Endothelial cell (in vitro differentiated cells): ENCODE measurements around the gene ARRDC5. TPM values are rescaled to one million over a fixed set of nuclear protein-coding genes. Genes with fewer than 3 reads are reported as not detected.

Experiments used
- DNase-seq: peaks from one replicate; pipeline ENCODE4 v3.0.0; 2021; ENCODE audit warnings: low spot score
- H3K27ac Mint-ChIP-seq: one replicate; pipeline ENCODE4 v1.8.0; 2021; ENCODE audit warnings: mixed read lengths, inconsistent platforms; ENCODE audit not compliant: unreplicated experiment
- H3K27me3 Mint-ChIP-seq: one replicate; pipeline ENCODE4 v1.8.0; 2021; ENCODE audit warnings: mild to moderate bottlenecking, moderate library complexity, mixed read lengths, inconsistent platforms; ENCODE audit not compliant: unreplicated experiment
- H3K36me3 Mint-ChIP-seq: one replicate; pipeline ENCODE4 v1.8.0; 2021; ENCODE audit warnings: mild to moderate bottlenecking, low read depth, mixed read lengths, inconsistent platforms; ENCODE audit not compliant: unreplicated experiment
- H3K4me1 Mint-ChIP-seq: one replicate; pipeline ENCODE4 v1.8.0; 2021; ENCODE audit warnings: mild to moderate bottlenecking, mixed read lengths, inconsistent platforms; ENCODE audit not compliant: unreplicated experiment
- H3K4me3 Mint-ChIP-seq: one replicate; pipeline ENCODE4 v1.8.0; 2021; ENCODE audit warnings: mild to moderate bottlenecking, mixed read lengths, inconsistent platforms; ENCODE audit not compliant: unreplicated experiment
- H3K9me3 Mint-ChIP-seq: one replicate; pipeline ENCODE4 v1.8.0; 2021; ENCODE audit warnings: mixed read lengths, inconsistent platforms; ENCODE audit not compliant: unreplicated experiment
- CTCF ChIP-seq: fragments of 200-600 bp; sonication (generic); IDR thresholded peaks from one replicate; pipeline ENCODE4 v1.5.0; 2021; ENCODE audit warnings: antibody characterized with exemption; ENCODE audit not compliant: unreplicated experiment
- total RNA-seq: library from RNA; stranded (reverse); fragmentation: NEBNext Ultra II Directional; extraction: Animal tissue kit (Norgen Biotek cat#: 25700); gene quantifications from one replicate; pipeline ENCODE4 v1.2.1, GENCODE V29; 2021; ENCODE audit not compliant: unreplicated experiment

The ARRDC5 gene
- total RNA-seq, 1 donor from 2014 or later = not detected

GRCh38 chr19:4929186-4929585 lies 26.5 kb upstream of the ARRDC5 start:
- Mint-ChIP-seq H3K27me3 (peaks cover 7% of the 10 kb centered on the region), H3K36me3 (no peaks in the 10 kb centered on the region), H3K27ac (no peak overlapping the region), H3K9me3 (no peaks in the 10 kb centered on the region), H3K4me1 (no peaks in the 10 kb centered on the region), H3K4me3 (no peak overlapping the region)
- DNase-seq = no peak
- TF ChIP-seq CTCF = no peak

GRCh38 chr19:4923276-4923747 lies 20.6 kb upstream of the ARRDC5 start:
- H3K4me3 Mint-ChIP-seq = no peak overlapping the region
- H3K4me1 Mint-ChIP-seq = no peaks in the 10 kb centered on the region
- H3K27ac Mint-ChIP-seq = no peak overlapping the region
- H3K27me3 Mint-ChIP-seq = peaks cover 7% of the 10 kb centered on the region
- H3K9me3 Mint-ChIP-seq = no peaks in the 10 kb centered on the region
- DNase-seq = no peak
- H3K36me3 Mint-ChIP-seq = no peaks in the 10 kb centered on the region
- TF ChIP-seq CTCF = no peak

- peaks cover 7% of the 10 kb centered on the region for H3K27me3 Mint-ChIP-seq
- no peak overlapping the region for H3K4me3 Mint-ChIP-seq
- H3K36me3 Mint-ChIP-seq = no peaks in the 10 kb centered on the region
- no peaks in the 10 kb centered on the region for H3K4me1 Mint-ChIP-seq
- DNase-seq = no peak
- no peak overlapping the region for H3K27ac Mint-ChIP-seq
- no peak for TF ChIP-seq CTCF
- H3K9me3 Mint-ChIP-seq = no peaks in the 10 kb centered on the region
Observed at GRCh38 chr19:4922530-4923275, 20.0 kb upstream of the ARRDC5 start.

GRCh38 chr19:4916292-4917082 lies 13.8 kb upstream of the ARRDC5 start:
- peaks cover 8% of the 10 kb centered on the region for H3K27me3 Mint-ChIP-seq
- TF ChIP-seq CTCF = no peak
- H3K36me3 Mint-ChIP-seq = no peaks in the 10 kb centered on the region
- H3K27ac Mint-ChIP-seq = no peak overlapping the region
- H3K4me3 Mint-ChIP-seq = no peak overlapping the region
- no peak for DNase-seq
- no peaks in the 10 kb centered on the region for H3K9me3 Mint-ChIP-seq
- peaks cover 7% of the 10 kb centered on the region for H3K4me1 Mint-ChIP-seq
